OCI-LY1 (cell line): ENCODE measurements around the gene MON2.

Source experiments
- H2AFZ ChIP-seq: fragments of 200-600 bp; sonication (generic), shearing (Covaris generic); 2 replicates; pipeline ENCODE4 v1.6.0; 2014; ENCODE audit warnings: antibody characterized with exemption, mild to moderate bottlenecking, low read length
- H3F3A ChIP-seq: fragments of 200-600 bp; sonication (generic), shearing (Covaris generic); 2 replicates; pipeline ENCODE4 v1.6.0; 2014; ENCODE audit warnings: mild to moderate bottlenecking, antibody characterized with exemption, low read length, moderate library complexity; ENCODE audit not compliant: insufficient read depth
- H3K27ac ChIP-seq: fragments of 200-600 bp; sonication (generic); 2 replicates; pipeline ENCODE4 v1.5.1; 2014; ENCODE audit warnings: low read length, mixed run types, mild to moderate bottlenecking, low read depth; ENCODE audit not compliant: poor library complexity, severe bottlenecking
- H3K27me3 ChIP-seq: fragments of 200-600 bp; sonication (generic); 2 replicates; pipeline ENCODE4 v1.6.0; 2014; ENCODE audit warnings: antibody characterized with exemption, mild to moderate bottlenecking, low read length, moderate library complexity; ENCODE audit not compliant: insufficient read depth
- H3K36me3 ChIP-seq: fragments of 200-600 bp; sonication (generic); 2 replicates; pipeline ENCODE4 v1.6.1; 2014; ENCODE audit warnings: mild to moderate bottlenecking, antibody characterized with exemption, low read length, moderate library complexity, mixed read lengths; ENCODE audit not compliant: insufficient read depth
- H3K4me1 ChIP-seq: fragments of 200-600 bp; sonication (generic); 2 replicates; pipeline ENCODE4 v1.5.1; 2014; ENCODE audit warnings: mild to moderate bottlenecking, low read length, moderate library complexity; ENCODE audit not compliant: insufficient read depth, severe bottlenecking
- H3K4me2 ChIP-seq: fragments of 200-600 bp; sonication (generic), shearing (Covaris generic); 2 replicates; pipeline ENCODE4 v1.6.1; 2014; ENCODE audit warnings: low read length
- H3K4me3 ChIP-seq: fragments of 200-600 bp; sonication (generic); 2 replicates; pipeline ENCODE4 v1.5.1; 2014; ENCODE audit warnings: low read length, low read depth, mild to moderate bottlenecking, mixed read lengths; ENCODE audit not compliant: poor library complexity, severe bottlenecking
- H3K79me2 ChIP-seq: fragments of 200-600 bp; shearing (Covaris generic); 2 replicates; pipeline ENCODE4 v1.6.1; 2016; ENCODE audit warnings: mixed run types, low read length, mixed read lengths; ENCODE audit not compliant: insufficient read depth
- H3K9ac ChIP-seq: fragments of 200-600 bp; sonication (generic), shearing (Covaris generic); 2 replicates; pipeline ENCODE4 v1.6.1; 2014; ENCODE audit warnings: mild to moderate bottlenecking, low read length, mixed read lengths
- H3K9me2 ChIP-seq: fragments of 200-600 bp; sonication (generic), shearing (Covaris generic); 2 replicates; pipeline ENCODE4 v1.6.1; 2014; ENCODE audit warnings: low read depth, mild to moderate bottlenecking, low read length, mixed read lengths
- H3K9me3 ChIP-seq: fragments of 200-600 bp; shearing (Covaris generic); 2 replicates; pipeline ENCODE4 v1.6.1; 2014; ENCODE audit warnings: low read length, mixed read lengths
- H4K20me1 ChIP-seq: fragments of 200-600 bp; sonication (generic), shearing (Covaris generic); 2 replicates; pipeline ENCODE4 v1.6.0; 2016; ENCODE audit warnings: mild to moderate bottlenecking, low read length; ENCODE audit not compliant: insufficient read depth
- EZH2 ChIP-seq: fragments of 200-600 bp; sonication (generic), shearing (Covaris generic); IDR thresholded peaks from 2 replicates; pipeline ENCODE4 v1.8.0; 2017; ENCODE audit warnings: borderline replicate concordance, mixed run types, mild to moderate bottlenecking, antibody characterized with exemption, low read length, moderate library complexity, mixed read lengths
- TF ChIP-seq, protein P1 (sequence below): fragments of 200-600 bp; sonication (generic), shearing (Covaris generic); IDR thresholded peaks from 2 replicates; pipeline ENCODE4 v1.5.1; 2017; ENCODE audit warnings: mild to moderate bottlenecking, antibody characterized with exemption, low read length, moderate library complexity, mixed read lengths

MON2 gene

DNA sequence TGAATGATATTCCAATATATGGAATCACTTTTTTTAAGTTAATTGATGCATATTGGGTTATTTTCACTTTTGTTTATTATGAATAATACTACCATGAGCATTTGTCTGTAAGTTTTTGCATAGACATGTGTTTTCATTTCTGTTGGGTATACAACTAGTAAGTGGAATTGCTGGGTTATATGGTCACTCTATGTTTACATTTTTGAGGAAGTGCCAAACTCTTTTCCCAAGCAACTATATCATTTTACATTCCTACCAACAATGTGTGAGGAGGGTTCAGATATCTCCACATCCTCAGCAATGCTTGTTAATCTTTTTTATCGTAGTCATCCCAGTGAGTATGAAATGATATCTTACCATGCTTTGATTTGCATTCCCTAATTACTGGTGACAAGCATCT, 64.0 kb downstream of the MON2 start:
- Histone ChIP-seq H3K9me3 (no peaks in the 10 kb centered on the region), H3K36me3 (peaks cover 36% of the 10 kb centered on the region), H3K27ac (no peak overlapping the region), H4K20me1 (no peaks in the 10 kb centered on the region), H3F3A (no peaks in the 10 kb centered on the region), H3K9me2 (no peaks in the 10 kb centered on the region), H3K79me2 (no peaks in the 10 kb centered on the region), H3K4me3 (no peak overlapping the region), H3K4me1 (no peaks in the 10 kb centered on the region), H3K4me2 (no peak overlapping the region), H2AFZ (no peak overlapping the region), H3K27me3 (no peaks in the 10 kb centered on the region), H3K9ac (no peak overlapping the region)
- TF ChIP-seq, protein P1, sequence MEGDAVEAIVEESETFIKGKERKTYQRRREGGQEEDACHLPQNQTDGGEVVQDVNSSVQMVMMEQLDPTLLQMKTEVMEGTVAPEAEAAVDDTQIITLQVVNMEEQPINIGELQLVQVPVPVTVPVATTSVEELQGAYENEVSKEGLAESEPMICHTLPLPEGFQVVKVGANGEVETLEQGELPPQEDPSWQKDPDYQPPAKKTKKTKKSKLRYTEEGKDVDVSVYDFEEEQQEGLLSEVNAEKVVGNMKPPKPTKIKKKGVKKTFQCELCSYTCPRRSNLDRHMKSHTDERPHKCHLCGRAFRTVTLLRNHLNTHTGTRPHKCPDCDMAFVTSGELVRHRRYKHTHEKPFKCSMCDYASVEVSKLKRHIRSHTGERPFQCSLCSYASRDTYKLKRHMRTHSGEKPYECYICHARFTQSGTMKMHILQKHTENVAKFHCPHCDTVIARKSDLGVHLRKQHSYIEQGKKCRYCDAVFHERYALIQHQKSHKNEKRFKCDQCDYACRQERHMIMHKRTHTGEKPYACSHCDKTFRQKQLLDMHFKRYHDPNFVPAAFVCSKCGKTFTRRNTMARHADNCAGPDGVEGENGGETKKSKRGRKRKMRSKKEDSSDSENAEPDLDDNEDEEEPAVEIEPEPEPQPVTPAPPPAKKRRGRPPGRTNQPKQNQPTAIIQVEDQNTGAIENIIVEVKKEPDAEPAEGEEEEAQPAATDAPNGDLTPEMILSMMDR, result no peak
- no peak for TF ChIP-seq EZH2

DNA sequence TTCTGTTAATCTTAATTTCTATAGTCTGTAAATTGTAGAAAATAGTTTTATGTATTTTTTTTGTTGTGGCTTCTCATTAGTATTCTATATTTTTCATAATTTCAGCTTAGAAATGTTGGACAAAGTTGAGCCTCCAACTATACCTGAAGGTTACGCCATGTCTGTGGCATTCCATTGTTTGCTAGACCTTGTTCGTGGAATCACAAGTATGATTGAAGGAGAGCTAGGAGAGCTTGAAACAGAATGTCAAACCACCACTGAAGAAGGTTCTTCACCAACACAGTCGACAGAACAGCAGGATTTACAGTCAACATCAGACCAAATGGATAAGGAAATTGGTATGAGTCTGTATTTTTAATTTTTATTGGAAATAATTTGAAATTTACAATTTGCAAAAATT, 65.7 kb downstream of the MON2 start:
- H3K27ac ChIP-seq, result no peak overlapping the region
- no peaks in the 10 kb centered on the region for H3K27me3 ChIP-seq
- no peaks in the 10 kb centered on the region for H3K9me3 ChIP-seq
- no peaks in the 10 kb centered on the region for H4K20me1 ChIP-seq
- H3K4me1 ChIP-seq, result no peaks in the 10 kb centered on the region
- no peak overlapping the region for H3K4me3 ChIP-seq
- TF ChIP-seq, protein P1, result no peak
- TF ChIP-seq EZH2, result no peak
- H3K79me2 ChIP-seq, result no peaks in the 10 kb centered on the region
- no peaks in the 10 kb centered on the region for H3F3A ChIP-seq
- H3K36me3 ChIP-seq, result peaks cover 31% of the 10 kb centered on the region
- H3K4me2 ChIP-seq, result no peak overlapping the region
- no peaks in the 10 kb centered on the region for H3K9me2 ChIP-seq
- no peak overlapping the region for H2AFZ ChIP-seq
- no peak overlapping the region for H3K9ac ChIP-seq

DNA sequence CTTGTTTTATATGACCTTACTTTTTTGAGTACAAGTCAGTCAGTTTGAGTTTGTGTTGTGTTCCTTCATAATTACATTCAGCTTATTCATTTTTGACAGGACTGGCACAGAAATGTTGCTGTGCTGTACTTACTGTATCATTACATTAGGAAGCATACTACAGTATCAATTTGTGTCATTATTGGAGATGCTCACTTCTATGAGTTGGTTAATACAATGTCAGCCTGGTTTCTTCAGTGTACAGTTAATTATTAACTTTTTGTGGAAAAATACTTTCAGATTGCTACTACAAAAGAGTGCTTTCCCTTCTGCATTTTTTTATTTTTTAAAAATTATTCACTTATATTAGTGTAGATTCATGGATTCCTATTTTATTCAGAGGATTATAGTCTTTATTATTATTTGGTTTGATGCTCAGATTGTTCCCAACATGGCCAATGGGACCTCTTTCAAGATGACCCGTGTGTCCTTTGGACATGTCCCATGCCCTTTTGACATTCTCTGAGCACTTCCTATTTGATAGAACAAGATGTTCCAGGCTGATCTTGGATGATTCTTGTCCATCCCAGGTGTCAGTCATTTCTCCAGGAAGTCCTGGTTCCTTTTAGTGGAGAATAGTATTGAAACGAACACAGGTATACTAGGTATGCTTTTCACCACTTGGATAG, 66.6 kb downstream of the MON2 start:
- Histone ChIP-seq H3K4me1 (no peaks in the 10 kb centered on the region), H3K36me3 (peaks cover 39% of the 10 kb centered on the region), H3K4me3 (no peak overlapping the region), H4K20me1 (no peaks in the 10 kb centered on the region), H3K9ac (no peak overlapping the region), H3K9me2 (no peaks in the 10 kb centered on the region), H3K4me2 (no peak overlapping the region), H3K27ac (no peak overlapping the region), H2AFZ (no peak overlapping the region), H3K27me3 (no peaks in the 10 kb centered on the region), H3F3A (no peaks in the 10 kb centered on the region), H3K79me2 (no peaks in the 10 kb centered on the region), H3K9me3 (no peaks in the 10 kb centered on the region)
- TF ChIP-seq, protein P1, result no peak
- no peak for TF ChIP-seq EZH2
